Peyer's patch (tissue), 4 donors: Measurements from ENCODE around the gene CORO1C. TPM values are rescaled to one million over a fixed set of nuclear protein-coding genes. Genes with fewer than 3 reads are reported as not detected.
A peak's percentile ranks its signal among the peaks of the same experiment; 100 is the strongest.
"Not testable (repeated sequence)": the region's sequence is repeated elsewhere in the genome, so short reads cannot be mapped to it uniquely, and the experiment has no call there.

ENCODE experiments used
- DNase-seq, 3 donors: peaks; one replicate each; pipeline ENCODE4 v3.0.0-alpha.2; 2017 to 2019
- H3K27ac ChIP-seq, 4 donors: fragments of 200-600 bp; sonication (generic); one replicate each; pipeline ENCODE4 v1.5.1; 2016 to 2019
- H3K27me3 ChIP-seq, 2 donors: fragments of 200-600 bp; sonication (generic); one replicate each; pipeline ENCODE4 v1.5.1; 2019
- H3K36me3 ChIP-seq, 3 donors: fragments of 200-600 bp; sonication (generic); one replicate each; pipeline ENCODE4 v1.5.1; 2016 to 2019
- H3K4me1 ChIP-seq, 4 donors: fragments of 200-600 bp; sonication (generic); one replicate each; pipeline ENCODE4 v1.5.1; 2016 to 2019
- H3K4me3 ChIP-seq, 4 donors: fragments of 200-600 bp; sonication (generic); 1 replicate in 3 of 4; 2 replicates in 1 of 4; pipeline ENCODE4 v1.5.1; 2016 to 2019; ENCODE audit warnings: mild to moderate bottlenecking in 1 of 4
- H3K9me3 ChIP-seq, 4 donors: fragments of 200-600 bp; sonication (generic); one replicate each; pipeline ENCODE4 v1.5.1; 2016 to 2019; ENCODE audit warnings: mild to moderate bottlenecking in 1 of 4
- CTCF ChIP-seq, 6 experiments: fragments of 450-650 bp in 4 of 6; fragments of 200-600 bp in 2 of 6; sonication (generic) in 1 of 6; IDR thresholded peaks; one replicate each; pipeline ENCODE4 v1.5.1; 2017 to 2019; ENCODE audit warnings: antibody characterized with exemption in 6 of 6, mild to moderate bottlenecking in 3 of 6, moderate library complexity in 1 of 6
- POLR2A ChIP-seq, 2 donors: fragments of 450-650 bp; IDR thresholded peaks; one replicate each; pipeline ENCODE4 v1.5.1; 2017; ENCODE audit warnings: antibody characterized with exemption in 2 of 2, mild to moderate bottlenecking in 2 of 2, moderate library complexity in 2 of 2
- total RNA-seq, 4 donors: library from RNA; depleted of rRNA; stranded (reverse); fragments of >200 nt; gene quantifications; one replicate each; pipeline ENCODE4 v1.1.0, GENCODE V29; 2016

CORO1C gene
- total RNA-seq, 4 donors from 2014 or later, result 76.3 to 144 (median 87.4) TPM

- Histone ChIP-seq H3K4me1 (peaks cover 0 to 43% (median 0%) of the 10 kb centered on the region in 4 donors), H3K4me3 (no peak overlapping the region), H3K27ac (peak overlapping the region in 1 of 4 donors; percentile 83), H3K9me3 (no peaks in the 10 kb centered on the region), H3K36me3 (no peaks in the 10 kb centered on the region), H3K27me3 (no peaks in the 10 kb centered on the region)
- DNase-seq, result no peak
- TF ChIP-seq CTCF (IDR thresholded peaks at IDR 0.05) (no peak), POLR2A (IDR thresholded peaks at IDR 0.05) (no peak)
Measured at GRCh38 chr12:108772891-108773797, 41.8 kb upstream of the CORO1C start.

- no peak for TF ChIP-seq CTCF (IDR thresholded peaks at IDR 0.05)
- TF ChIP-seq POLR2A (IDR thresholded peaks at IDR 0.05), result no peak
- no peaks in the 10 kb centered on the region for H3K36me3 ChIP-seq
- DNase-seq, result peak in 1 of 3 donors; percentile 19
- no peaks in the 10 kb centered on the region for H3K27me3 ChIP-seq
- peaks cover 0 to 43% (median 0%) of the 10 kb centered on the region in 4 donors for H3K4me1 ChIP-seq
- no peak overlapping the region for H3K4me3 ChIP-seq
- no peaks in the 10 kb centered on the region for H3K9me3 ChIP-seq
- peak overlapping the region in 1 of 4 donors; percentile 83 for H3K27ac ChIP-seq
Measured at GRCh38 chr12:108772247-108772646, 40.9 kb upstream of the CORO1C start.

GRCh38 chr12:108771835-108772234 lies 40.5 kb upstream of the CORO1C start:
- H3K4me1 ChIP-seq, result peaks cover 0 to 43% (median 0%) of the 10 kb centered on the region in 4 donors
- not testable (repeated sequence) for H3K9me3 ChIP-seq, H3K4me3 ChIP-seq, DNase-seq, H3K36me3 ChIP-seq, H3K27me3 ChIP-seq
- H3K27ac ChIP-seq, result peak overlapping the region in 1 of 4 donors; percentile 83

- Histone ChIP-seq H3K9me3 (no peaks in the 10 kb centered on the region), H3K27ac (peak overlapping the region in 1 of 4 donors; percentile 36), H3K4me1 (peaks cover 0 to 43% (median 0%) of the 10 kb centered on the region in 4 donors), H3K4me3 (no peak overlapping the region), H3K27me3 (no peaks in the 10 kb centered on the region), H3K36me3 (no peaks in the 10 kb centered on the region)
- DNase-seq, result no peak
- TF ChIP-seq CTCF (IDR thresholded peaks at IDR 0.05) (no peak), POLR2A (IDR thresholded peaks at IDR 0.05) (no peak)
Measured at GRCh38 chr12:108770963-108771362, 39.6 kb upstream of the CORO1C start.

- no peak for DNase-seq
- Histone ChIP-seq H3K36me3 (no peaks in the 10 kb centered on the region), H3K27ac (peak overlapping the region in 1 of 4 donors; percentile 36), H3K4me3 (no peak overlapping the region), H3K27me3 (no peaks in the 10 kb centered on the region), H3K9me3 (no peaks in the 10 kb centered on the region), H3K4me1 (peaks cover 0 to 43% (median 0%) of the 10 kb centered on the region in 4 donors)
- no peak for TF ChIP-seq POLR2A (IDR thresholded peaks at IDR 0.05)
- TF ChIP-seq CTCF (IDR thresholded peaks at IDR 0.05), result no peak
Measured at GRCh38 chr12:108770269-108770829, 39.0 kb upstream of the CORO1C start.
